ENCODE measurements around the gene CFAP61.

CFAP61 gene

DNA sequence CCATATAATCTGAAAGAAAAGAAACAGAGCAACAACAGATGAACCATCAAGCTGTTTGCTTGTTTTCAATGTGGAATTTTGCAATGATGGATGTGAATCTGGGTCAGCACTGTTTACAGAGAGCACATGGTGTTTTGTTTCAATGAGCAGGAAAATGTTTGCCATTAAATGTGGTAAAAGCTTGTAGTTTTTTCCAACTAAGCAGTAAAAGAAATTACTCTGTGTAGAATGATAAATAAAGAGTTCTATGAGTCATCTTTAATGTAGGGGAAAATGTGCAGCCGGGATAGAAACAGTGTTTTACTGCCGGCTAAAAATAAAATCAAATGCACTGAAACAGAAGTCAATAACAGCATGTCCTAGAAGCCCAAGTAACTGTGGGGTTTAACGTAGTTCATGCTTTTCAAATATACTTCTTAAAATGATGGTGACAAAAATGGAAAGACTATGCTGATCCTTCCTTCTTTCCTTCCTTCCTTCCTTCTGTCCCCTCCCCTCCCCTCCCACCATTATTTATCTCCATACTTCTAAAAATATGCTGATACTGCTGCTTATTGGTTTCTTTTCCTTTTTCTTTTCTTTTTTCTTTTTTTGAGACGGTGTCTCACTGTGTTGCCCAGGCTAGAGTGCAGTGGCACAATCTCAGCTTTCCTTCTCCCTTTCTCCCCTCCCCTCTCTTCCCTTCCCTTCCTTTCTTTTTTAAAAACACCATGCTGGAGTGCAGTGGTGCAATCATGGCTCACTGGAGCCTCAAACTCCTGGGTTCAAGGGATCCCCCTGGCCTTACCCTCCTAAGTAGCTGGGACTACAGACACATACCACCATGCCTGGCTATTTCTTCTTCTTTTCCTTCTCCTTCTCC, 41.5 kb upstream of the CFAP61 start (continued):
- no peak for TF ChIP-seq ZNF132 (tag by site-specific recombination; IDR thresholded peaks at IDR 0.05; ENCODE audit: borderline replicate concordance)
- no peak for TF ChIP-seq ZNF488 (tag by site-specific recombination; IDR thresholded peaks at IDR 0.05)
- TF ChIP-seq ZNF600 (tag by site-specific recombination; IDR thresholded peaks at IDR 0.05), result no peak
- no peak for TF ChIP-seq ZNF548 (tag by site-specific recombination; IDR thresholded peaks at IDR 0.05)
- no peak for TF ChIP-seq ZNF174 (tag by site-specific recombination; IDR thresholded peaks at IDR 0.05)
- no peak for TF ChIP-seq ZSCAN23 (tag by site-specific recombination; IDR thresholded peaks at IDR 0.05)
- peak; percentile 71 for TF ChIP-seq FEZF1 (tag by site-specific recombination; IDR thresholded peaks at IDR 0.05)
- TF ChIP-seq REST (tag by site-specific recombination; IDR thresholded peaks at IDR 0.05), result no peak
- TF ChIP-seq ZNF148 (tag by site-specific recombination; IDR thresholded peaks at IDR 0.05; ENCODE audit: borderline replicate concordance), result no peak
- TF ChIP-seq ZNF133 (tag by site-specific recombination; IDR thresholded peaks at IDR 0.05), result no peak
- TF ChIP-seq ZNF184 (tag by site-specific recombination; IDR thresholded peaks at IDR 0.05), result peak; percentile 69; the same call in 1 of the 2 replicates
- no peak for TF ChIP-seq SCRT2 (tag by site-specific recombination; IDR thresholded peaks at IDR 0.05)
- TF ChIP-seq KLF16 (tag by site-specific recombination; IDR thresholded peaks at IDR 0.05), result no peak
- no peak for TF ChIP-seq BCL11B (tag by site-specific recombination; IDR thresholded peaks at IDR 0.05; ENCODE audit: low read depth)
- TF ChIP-seq ZNF623 (tag by site-specific recombination; IDR thresholded peaks at IDR 0.05), result no peak
- no peak for TF ChIP-seq ZFP37 (tag by site-specific recombination; IDR thresholded peaks at IDR 0.05)

DNA sequence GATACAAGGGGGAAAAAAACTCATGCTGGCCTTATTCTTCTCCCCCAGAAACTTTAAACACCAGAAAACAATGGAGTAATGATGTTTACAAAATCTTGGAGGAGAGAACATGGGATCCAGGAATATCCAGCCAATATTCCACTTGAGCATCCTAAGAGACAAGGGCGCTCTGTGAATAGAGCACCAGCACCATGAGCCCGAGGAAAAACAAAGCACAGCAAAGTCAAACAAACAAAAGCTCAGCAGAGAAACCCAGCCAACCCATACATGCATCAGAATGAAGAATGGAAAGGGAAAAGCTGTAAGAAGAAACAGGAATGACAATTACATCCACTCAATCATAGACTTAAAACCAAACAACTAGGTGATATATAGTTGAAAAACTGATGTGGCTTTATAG, 39.8 kb upstream of the CFAP61 start:
- ChIA-PET CTCF (interaction anchor here (1.2 kb wide), 1 partner anchor 10 kb away, joined by 3 read pairs; no protein-coding TSS in a partner anchor), POLR2A (interaction anchor here (0.7 kb wide), 1 partner anchor 230 kb away, joined by 3 read pairs; no protein-coding TSS in a partner anchor)
- Histone ChIP-seq H3K36me3 (ENCODE audit: control insufficient read depth in 2 of 2, insufficient read depth in 1 of 2, low read length in 2 of 2) (no peaks in the 10 kb centered on the region), H3K4me1 (ENCODE audit: control insufficient read depth, insufficient read depth, low read length) (peaks cover 2% of the 10 kb centered on the region; the same call in 1 of the 2 replicates), H3K27ac (ENCODE audit: extremely low read depth, low read depth, low read length) (no peak overlapping the region), H3K4me3 (ENCODE audit: low read depth, low read length) (no peak overlapping the region), H3K9me3 (ENCODE audit: control insufficient read depth, insufficient read depth, low read depth, low read length) (no peaks in the 10 kb centered on the region)
- TF ChIP-seq PBX3 (CRISPR knock-in tag; IDR thresholded peaks at IDR 0.05) (no peak), ZNF24 (tag by site-specific recombination; IDR thresholded peaks at IDR 0.05) (no peak)
